ENCODE data around the gene BTG1.
"Not testable (repeated sequence)": the region's sequence is repeated elsewhere in the genome, so short reads cannot be mapped to it uniquely, and the experiment has no call there.

The BTG1 gene

DNA sequence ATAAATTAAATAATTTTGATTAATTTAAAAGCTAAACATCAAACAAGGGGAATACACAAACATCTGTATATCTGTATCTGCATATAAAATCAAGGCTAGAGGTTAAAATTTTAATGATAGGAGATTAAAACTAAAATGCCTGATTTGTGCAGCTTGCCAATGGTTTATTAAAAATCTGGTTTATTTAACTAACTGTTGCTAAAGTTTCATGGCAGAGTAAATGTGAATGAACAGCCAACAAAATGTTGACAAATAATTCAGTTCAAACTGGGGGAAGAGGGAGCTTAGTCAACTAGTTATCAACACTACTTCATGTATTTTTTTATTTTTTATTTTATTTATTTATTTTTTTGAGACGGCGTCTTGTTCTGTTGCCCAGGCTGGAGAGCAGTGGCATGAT lies 43.0 kb downstream of the BTG1 start:
- DNase-seq (ENCODE audit: low spot score): no peak
- Histone ChIP-seq H3K4me3 (no peak overlapping the region), H3K27ac (no peak overlapping the region)
- TF ChIP-seq, protein P1, sequence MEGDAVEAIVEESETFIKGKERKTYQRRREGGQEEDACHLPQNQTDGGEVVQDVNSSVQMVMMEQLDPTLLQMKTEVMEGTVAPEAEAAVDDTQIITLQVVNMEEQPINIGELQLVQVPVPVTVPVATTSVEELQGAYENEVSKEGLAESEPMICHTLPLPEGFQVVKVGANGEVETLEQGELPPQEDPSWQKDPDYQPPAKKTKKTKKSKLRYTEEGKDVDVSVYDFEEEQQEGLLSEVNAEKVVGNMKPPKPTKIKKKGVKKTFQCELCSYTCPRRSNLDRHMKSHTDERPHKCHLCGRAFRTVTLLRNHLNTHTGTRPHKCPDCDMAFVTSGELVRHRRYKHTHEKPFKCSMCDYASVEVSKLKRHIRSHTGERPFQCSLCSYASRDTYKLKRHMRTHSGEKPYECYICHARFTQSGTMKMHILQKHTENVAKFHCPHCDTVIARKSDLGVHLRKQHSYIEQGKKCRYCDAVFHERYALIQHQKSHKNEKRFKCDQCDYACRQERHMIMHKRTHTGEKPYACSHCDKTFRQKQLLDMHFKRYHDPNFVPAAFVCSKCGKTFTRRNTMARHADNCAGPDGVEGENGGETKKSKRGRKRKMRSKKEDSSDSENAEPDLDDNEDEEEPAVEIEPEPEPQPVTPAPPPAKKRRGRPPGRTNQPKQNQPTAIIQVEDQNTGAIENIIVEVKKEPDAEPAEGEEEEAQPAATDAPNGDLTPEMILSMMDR (IDR thresholded peaks at IDR 0.05): no peak

DNA sequence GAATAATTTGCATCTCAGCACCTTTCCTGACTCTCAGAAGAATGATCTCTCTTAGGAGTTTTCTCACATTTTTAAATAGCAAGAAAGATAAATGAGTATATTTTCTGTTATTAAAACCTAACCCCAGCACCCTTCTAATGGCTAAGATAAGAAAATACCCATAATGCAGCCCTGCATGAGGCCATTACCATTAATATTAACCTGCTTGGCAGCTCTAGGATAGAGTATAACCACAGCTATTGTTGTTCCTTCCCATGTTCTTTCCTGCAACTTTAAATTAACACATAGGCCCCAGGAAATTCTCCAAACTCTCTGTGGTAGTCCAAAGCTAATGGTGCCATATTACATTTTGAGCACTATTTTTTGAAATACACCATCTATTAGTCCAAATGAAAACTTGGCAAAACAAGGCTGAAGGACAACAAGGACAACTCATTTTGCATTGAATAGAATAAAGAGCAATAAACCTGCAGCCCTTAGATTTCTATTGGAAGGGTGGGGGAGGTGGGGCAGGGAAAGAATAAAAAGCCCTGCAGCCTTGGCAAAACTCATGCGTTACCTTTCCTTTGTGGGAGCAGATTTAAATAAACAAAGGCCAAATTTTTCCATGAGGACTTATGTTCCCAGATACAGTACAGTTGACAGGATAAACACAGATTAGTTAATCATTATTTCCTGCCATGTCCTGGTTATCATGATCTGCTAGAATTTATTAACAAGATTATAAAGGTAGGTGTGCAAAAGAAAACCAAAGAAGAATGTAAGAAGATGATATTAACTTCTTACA lies 46.9 kb downstream of the BTG1 start:
- no peak overlapping the region for H3K4me3 ChIP-seq
- TF ChIP-seq, protein P1 (IDR thresholded peaks at IDR 0.05): no peak
- H3K27ac ChIP-seq: no peak overlapping the region
- no peak for DNase-seq (ENCODE audit: low spot score)

DNA sequence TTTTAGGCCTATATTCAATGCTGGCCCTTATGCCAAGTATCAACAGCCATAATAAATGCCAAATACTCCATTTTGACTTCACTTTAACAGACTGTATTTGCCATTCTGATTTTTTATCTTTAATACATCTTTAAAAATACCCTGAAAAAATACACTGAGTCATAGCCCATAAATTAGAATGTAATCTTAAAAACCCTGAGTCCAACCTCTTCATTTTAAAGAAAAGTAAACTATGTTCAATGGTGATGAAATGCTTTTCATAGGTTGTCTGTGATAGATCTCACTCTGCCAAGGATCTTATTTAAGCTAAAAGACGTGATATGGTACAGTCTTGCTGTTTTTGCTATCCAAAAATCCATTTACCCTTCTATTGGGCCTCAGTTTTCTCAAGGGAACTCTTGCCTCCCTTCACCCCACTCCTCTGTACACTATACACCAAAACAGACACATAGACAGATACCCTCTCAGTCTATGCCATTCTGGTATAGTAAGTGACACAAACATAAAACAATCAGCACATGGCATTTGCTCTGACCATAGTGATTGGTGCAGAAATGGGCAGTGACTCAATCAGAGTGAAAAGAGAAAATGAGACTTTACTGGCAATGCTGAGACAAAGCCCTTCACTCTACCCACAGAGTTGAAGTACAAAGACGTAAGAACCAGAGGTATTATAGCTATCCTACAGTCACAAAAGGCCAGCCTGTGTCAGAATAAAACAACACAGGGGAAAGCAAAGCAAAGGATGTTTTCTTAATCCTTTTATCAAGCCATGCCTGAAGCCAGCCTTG lies 49.1 kb downstream of the BTG1 start:
- TF ChIP-seq, protein P1 (IDR thresholded peaks at IDR 0.05): no peak
- DNase-seq (ENCODE audit: low spot score): no peak
- Histone ChIP-seq H3K4me3 (no peak overlapping the region), H3K27ac (no peak overlapping the region)

DNA sequence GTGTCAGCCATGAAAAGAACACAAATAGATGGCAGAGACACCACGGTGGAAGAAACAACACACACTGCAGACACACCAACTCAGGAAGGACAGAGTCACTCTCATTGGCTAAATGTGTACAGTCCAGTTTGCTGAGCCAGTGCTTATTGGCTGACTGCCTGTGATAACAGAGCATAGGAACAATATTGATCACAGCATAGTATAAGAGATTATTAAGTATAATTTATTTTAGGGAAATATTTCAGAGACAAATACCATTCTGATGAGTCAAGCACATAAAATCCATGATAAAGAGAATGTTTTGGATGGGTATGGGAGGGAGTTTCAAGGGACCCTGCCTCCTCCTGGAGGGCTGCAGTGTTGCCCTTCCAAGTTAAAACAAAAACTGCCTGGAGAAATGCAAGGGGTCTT lies 50.9 kb downstream of the BTG1 start:
- no peak for DNase-seq (ENCODE audit: low spot score)
- TF ChIP-seq, protein P1 (IDR thresholded peaks at IDR 0.05): no peak
- Histone ChIP-seq H3K4me3 (no peak overlapping the region), H3K27ac (no peak overlapping the region)

DNA sequence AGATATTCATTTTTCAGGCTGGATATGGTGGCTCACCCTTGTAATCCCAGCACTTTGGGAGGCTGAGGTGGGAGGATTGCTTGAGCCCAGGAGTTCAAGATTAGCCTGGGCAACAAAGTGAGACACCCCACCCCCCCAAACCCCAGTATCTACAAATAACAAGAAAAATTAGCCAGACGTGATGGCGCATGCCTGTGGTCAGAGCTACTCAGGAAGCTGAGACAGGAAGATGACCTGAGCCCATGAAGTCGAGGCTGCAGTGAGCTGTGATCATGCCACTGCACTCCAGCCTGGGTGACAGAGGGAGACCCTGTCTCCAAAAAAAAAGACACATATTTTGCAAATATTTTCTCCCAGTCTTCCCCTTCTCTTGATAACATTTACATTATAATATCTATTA lies 51.3 kb downstream of the BTG1 start:
- H3K27ac ChIP-seq; H3K4me3 ChIP-seq; DNase-seq (ENCODE audit: low spot score): not testable (repeated sequence)

All from coronary artery (tissue), 2 donors.